SK-N-SH (cell line): Measurements from ENCODE around the gene PPARD. TPM values are rescaled to one million over a fixed set of nuclear protein-coding genes. Genes with fewer than 3 reads are reported as not detected.

Experiments used
- CTCF ChIA-PET: fragments of 300-600, 350-600 bp; formaldehyde crosslinking; extraction: SDS; loops from one replicate; lab custom pipeline; 2021; lab: Yijun Ruan, JAX
- POLR2A ChIA-PET: fragments of 350-600 bp; sonication (Branson Sonifier 250); formaldehyde crosslinking; extraction: SDS; loops from one replicate; lab custom pipeline; 2020; ENCODE audit warnings: antibody characterized with exemption, inconsistent platforms; lab: Yijun Ruan, JAX
- DNase-seq: peaks from one replicate; pipeline ENCODE4 v3.0.0; 2012
- H2AFZ ChIP-seq: fragments of 200-600 bp; sonication (generic); 2 replicates; pipeline ENCODE4 v1.8.1; 2016; ENCODE audit warnings: antibody characterized with exemption, mild to moderate bottlenecking, low read depth
- H3F3A ChIP-seq: fragments of 200-600 bp; sonication (generic); replicated peaks from 2 replicates; pipeline ENCODE3; 2016; ENCODE audit warnings: antibody characterized with exemption, mild to moderate bottlenecking; ENCODE audit not compliant: insufficient read depth
- H3K27ac ChIP-seq, 2 experiments: fragments of 200-500 bp in 1 of 2; fragments of 200-600 bp in 1 of 2; sonication (Bioruptor generic) in 1 of 2; sonication (generic), shearing (Covaris generic) in 1 of 2; 2 replicates each; pipeline versions ENCODE4 v1.5.1 to v1.6.1; 2014 to 2016; ENCODE audit warnings: low read depth in 2 of 2, inconsistent platforms in 1 of 2, low read length in 1 of 2, mild to moderate bottlenecking in 1 of 2, mixed read lengths in 1 of 2
- H3K27me3 ChIP-seq: fragments of 200-600 bp; sonication (generic), shearing (Covaris generic); 2 replicates; pipeline ENCODE4 v1.6.1; 2016; ENCODE audit warnings: mixed run types; ENCODE audit not compliant: insufficient read depth
- H3K36me3 ChIP-seq, 2 experiments: fragments of 200-500 bp in 1 of 2; fragments of 200-600 bp in 1 of 2; sonication (Bioruptor generic) in 1 of 2; sonication (generic) in 1 of 2; replicated peaks in 1 of 2; 2 replicates each; pipeline versions ENCODE3 to v1.5.1; 2014 to 2016; ENCODE audit warnings: low read length in 1 of 2, mild to moderate bottlenecking in 1 of 2; ENCODE audit not compliant: insufficient read depth in 2 of 2, control insufficient read depth in 1 of 2
- H3K4me1 ChIP-seq, 2 experiments: fragments of 200-500 bp in 1 of 2; fragments of 200-600 bp in 1 of 2; sonication (Bioruptor generic) in 1 of 2; sonication (generic), shearing (Covaris generic) in 1 of 2; 2 replicates each; pipeline versions ENCODE4 v1.5.1 to v1.6.1; 2014 to 2016; ENCODE audit warnings: low read depth in 1 of 2, low read length in 1 of 2, mixed run types in 1 of 2; ENCODE audit not compliant: insufficient read depth in 2 of 2, control insufficient read depth in 1 of 2
- H3K4me2 ChIP-seq: fragments of 200-600 bp; sonication (generic), shearing (Covaris generic); 2 replicates; pipeline ENCODE4 v1.6.1; 2017; ENCODE audit warnings: mixed run types
- H3K4me3 ChIP-seq, 2 experiments: fragments of 200-500 bp in 1 of 2; fragments of 200-600 bp in 1 of 2; sonication (Bioruptor generic) in 1 of 2; sonication (generic), shearing (Covaris generic) in 1 of 2; 2 replicates each; pipeline versions ENCODE4 v1.5.1 to v1.8.1; 2014 to 2016; ENCODE audit warnings: low read depth in 2 of 2, inconsistent platforms in 1 of 2, low read length in 1 of 2, mild to moderate bottlenecking in 1 of 2, mixed read lengths in 1 of 2, moderate library complexity in 1 of 2
- H3K79me2 ChIP-seq: fragments of 200-600 bp; sonication (generic); 2 replicates; pipeline ENCODE4 v1.8.1; 2017; ENCODE audit warnings: mild to moderate bottlenecking; ENCODE audit not compliant: insufficient read depth
- H3K9ac ChIP-seq: fragments of 200-600 bp; sonication (generic); 2 replicates; pipeline ENCODE4 v1.6.1; 2017; ENCODE audit warnings: mixed run types
- H3K9me2 ChIP-seq: fragments of 200-600 bp; sonication (generic); 2 replicates; pipeline ENCODE4 v1.6.1; 2017; ENCODE audit warnings: mixed run types
- H3K9me3 ChIP-seq: fragments of 200-600 bp; sonication (generic); 2 replicates; pipeline ENCODE4 v1.6.1; 2017; ENCODE audit warnings: mixed run types, mild to moderate bottlenecking, moderate library complexity
- H4K20me1 ChIP-seq: fragments of 200-600 bp; sonication (generic); 2 replicates; pipeline ENCODE4 v1.6.1; 2017; ENCODE audit warnings: mild to moderate bottlenecking, mixed run types; ENCODE audit not compliant: insufficient read depth
- EZH2phosphoT487 ChIP-seq: fragments of 200-600 bp; sonication (generic); IDR thresholded peaks from 2 replicates; pipeline ENCODE4 v1.6.1; 2017; ENCODE audit warnings: low read depth, mixed run types, mild to moderate bottlenecking, antibody characterized with exemption, moderate library complexity, borderline replicate concordance
- FOSL2 ChIP-seq: IDR thresholded peaks from 2 replicates; pipeline ENCODE4 v1.4.0; 2012; ENCODE audit warnings: low read depth, mild to moderate bottlenecking, moderate library complexity, borderline replicate concordance
- JUND ChIP-seq: IDR thresholded peaks from 2 replicates; pipeline ENCODE4 v1.4.0; 2012
- MEF2A ChIP-seq: IDR thresholded peaks from 2 replicates; pipeline ENCODE4 v1.4.0; 2012; ENCODE audit warnings: low read depth, borderline replicate concordance
- MXI1 ChIP-seq: IDR thresholded peaks from 2 replicates; pipeline ENCODE4 v1.6.1; 2012; ENCODE audit warnings: mild to moderate bottlenecking, low read depth, low read length, improper control_type of control experiment
- NFIC ChIP-seq: IDR thresholded peaks from 2 replicates; pipeline ENCODE4 v1.4.0; 2012; ENCODE audit warnings: borderline replicate concordance
- POLR2AphosphoS5 ChIP-seq: IDR thresholded peaks from 2 replicates; pipeline ENCODE4 v1.6.1; 2012; ENCODE audit warnings: low read depth, low read length
- RAD21 ChIP-seq: IDR thresholded peaks from 2 replicates; pipeline ENCODE4 v1.6.1; 2012; ENCODE audit warnings: mild to moderate bottlenecking, low read length
- REST ChIP-seq: IDR thresholded peaks from 2 replicates; pipeline ENCODE4 v1.6.1; 2012; ENCODE audit warnings: mild to moderate bottlenecking, low read depth, low read length, moderate library complexity
- RFX5 ChIP-seq: IDR thresholded peaks from 2 replicates; pipeline ENCODE4 v1.6.1; 2012; ENCODE audit warnings: mild to moderate bottlenecking, improper control_type of control experiment, low read length
- RXRA ChIP-seq: IDR thresholded peaks from 2 replicates; pipeline ENCODE4 v1.4.0; 2012; ENCODE audit warnings: low read depth, mild to moderate bottlenecking, borderline replicate concordance
- SMC3 ChIP-seq: IDR thresholded peaks from 2 replicates; pipeline ENCODE4 v1.6.1; 2012; ENCODE audit warnings: low read depth, low read length, improper control_type of control experiment
- TEAD4 ChIP-seq: IDR thresholded peaks from 2 replicates; pipeline ENCODE4 v1.4.0; 2012; ENCODE audit warnings: mild to moderate bottlenecking, borderline replicate concordance; ENCODE audit not compliant: insufficient read depth
- USF2 ChIP-seq: fragments of 150-350 bp; IDR thresholded peaks from 2 replicates; pipeline ENCODE4 v1.6.1; 2017; ENCODE audit warnings: antibody characterized with exemption, low read length, low read depth, borderline replicate concordance
- WGBS: methylation state at CpG from one replicate; pipeline ENCODE4 v1.1.6; 2017; ENCODE audit warnings: low lambda C conversion rate; 5-methylcytosine and 5-hydroxymethylcytosine counted together
- polyA plus RNA-seq, 3 experiments: library from polyadenylated mRNA; depleted of rRNA; stranded (reverse); fragments of >200 nt; gene quantifications; 2 replicates each; pipeline ENCODE4 v1.2.3, GENCODE V29; 2012
- TF ChIP-seq, protein P1 (sequence below): IDR thresholded peaks from 2 replicates; pipeline ENCODE4; 2012
- TF ChIP-seq, protein P2 (sequence below): IDR thresholded peaks from 2 replicates; pipeline ENCODE4 v1.4.0; 2012; ENCODE audit warnings: low read depth

The PPARD gene
- polyA plus RNA-seq, 1 of the 3 experiments (the other 2 are of a cell fraction): 13.3 TPM

DNA sequence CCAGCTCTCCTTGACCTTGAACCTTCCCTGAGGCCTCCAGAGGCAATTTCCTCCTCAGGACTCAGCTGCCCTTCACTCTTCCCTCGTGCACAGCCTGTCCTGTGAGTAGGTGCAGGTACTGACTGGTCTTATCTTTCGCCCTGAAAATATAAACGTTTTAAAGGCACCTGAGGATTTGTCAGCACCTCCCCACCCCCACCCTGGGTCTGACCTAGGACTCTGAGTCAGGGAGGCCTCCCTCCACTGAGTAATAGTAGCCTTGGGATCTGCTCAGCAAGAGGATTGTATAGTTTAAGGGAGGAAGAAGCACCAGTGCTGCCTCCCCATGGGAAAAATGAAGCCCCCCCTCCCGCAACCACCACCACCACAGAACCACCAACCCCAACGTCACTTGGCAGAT is 54.6 kb downstream of the PPARD start:
- DNase-seq: no peak
- Histone ChIP-seq H4K20me1 (no peaks in the 10 kb centered on the region), H3K4me2 (no peak overlapping the region), H2AFZ (no peak overlapping the region), H3F3A (peaks cover under 1% of the 10 kb centered on the region), H3K27ac (no peak overlapping the region), H3K9ac (no peak overlapping the region), H3K9me3 (no peaks in the 10 kb centered on the region), H3K4me3 (no peak overlapping the region), H3K79me2 (peaks cover 15% of the 10 kb centered on the region; the same call in 1 of the 2 replicates), H3K4me1 (peaks cover 18 to 23% of the 10 kb centered on the region in 2 experiments; a peak in 3 of 4 replicates), H3K9me2 (no peaks in the 10 kb centered on the region), H3K36me3 (peaks cover 0 to 3% of the 10 kb centered on the region in 2 experiments), H3K27me3 (no peaks in the 10 kb centered on the region)
- POLR2A ChIA-PET: no interaction called here
- 77% methylated on average over 4 of the region's 5 CpGs for WGBS
- CTCF ChIA-PET: no interaction called here
- TF ChIP-seq NFIC (no peak), USF2 (no peak), MEF2A (no peak), FOSL2 (no peak), EZH2phosphoT487 (no peak), RFX5 (no peak), POLR2AphosphoS5 (no peak), SMC3 (no peak), REST (no peak), RXRA (no peak), TEAD4 (no peak), JUND (no peak), RAD21 (no peak), MXI1 (no peak)
- TF ChIP-seq, protein P1, sequence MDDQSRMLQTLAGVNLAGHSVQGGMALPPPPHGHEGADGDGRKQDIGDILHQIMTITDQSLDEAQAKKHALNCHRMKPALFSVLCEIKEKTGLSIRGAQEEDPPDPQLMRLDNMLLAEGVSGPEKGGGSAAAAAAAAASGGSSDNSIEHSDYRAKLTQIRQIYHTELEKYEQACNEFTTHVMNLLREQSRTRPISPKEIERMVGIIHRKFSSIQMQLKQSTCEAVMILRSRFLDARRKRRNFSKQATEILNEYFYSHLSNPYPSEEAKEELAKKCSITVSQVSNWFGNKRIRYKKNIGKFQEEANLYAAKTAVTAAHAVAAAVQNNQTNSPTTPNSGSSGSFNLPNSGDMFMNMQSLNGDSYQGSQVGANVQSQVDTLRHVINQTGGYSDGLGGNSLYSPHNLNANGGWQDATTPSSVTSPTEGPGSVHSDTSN: no peak
- TF ChIP-seq, protein P2, sequence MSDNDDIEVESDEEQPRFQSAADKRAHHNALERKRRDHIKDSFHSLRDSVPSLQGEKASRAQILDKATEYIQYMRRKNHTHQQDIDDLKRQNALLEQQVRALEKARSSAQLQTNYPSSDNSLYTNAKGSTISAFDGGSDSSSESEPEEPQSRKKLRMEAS: no peak
